Measurements from ENCODE around the gene ADCY10.
"Not testable (repeated sequence)": the region's sequence is repeated elsewhere in the genome, so short reads cannot be mapped to it uniquely, and the experiment has no call there.

The ADCY10 gene

DNA sequence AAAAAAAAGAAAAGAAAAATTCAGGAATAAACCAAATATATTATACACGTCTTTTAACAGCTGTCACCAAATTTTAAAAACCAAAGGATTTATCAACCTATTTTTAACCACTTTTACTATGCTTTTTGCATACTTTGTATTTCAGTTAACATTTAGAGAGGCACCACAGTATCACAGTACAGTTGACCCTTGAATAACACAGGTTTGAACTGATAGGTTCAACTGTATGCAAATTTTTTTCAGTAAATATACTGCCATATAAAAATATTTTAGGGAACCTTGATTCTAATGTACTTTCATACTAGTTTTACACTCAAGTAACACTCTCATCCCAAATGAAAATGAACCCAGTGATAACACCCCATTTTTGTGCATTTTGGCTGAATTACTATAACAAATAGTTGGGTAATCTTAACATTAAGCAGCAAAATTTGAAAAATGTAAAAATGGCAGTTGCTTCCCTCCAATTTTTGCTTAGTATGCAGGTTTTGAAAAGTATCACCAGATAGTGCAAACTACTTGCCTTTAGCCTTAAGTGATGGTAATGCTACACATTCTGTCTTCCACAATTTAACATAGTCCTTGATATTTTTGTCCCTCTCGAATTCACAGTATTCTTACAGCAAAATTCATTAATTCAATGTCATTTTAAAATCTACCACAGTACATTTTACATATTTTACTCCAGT is 10.8 kb upstream of the ADCY10 start:
- DNase-seq (ENCODE audit: low spot score) = no peak

- DNase-seq (ENCODE audit: low spot score) = no peak
Observed at GRCh38 chr1:167924102-167924501, 10.2 kb upstream of the ADCY10 start.

GRCh38 chr1:167923324-167924056 is 9.6 kb upstream of the ADCY10 start:
- DNase-seq (ENCODE audit: low spot score) = no peak

DNA sequence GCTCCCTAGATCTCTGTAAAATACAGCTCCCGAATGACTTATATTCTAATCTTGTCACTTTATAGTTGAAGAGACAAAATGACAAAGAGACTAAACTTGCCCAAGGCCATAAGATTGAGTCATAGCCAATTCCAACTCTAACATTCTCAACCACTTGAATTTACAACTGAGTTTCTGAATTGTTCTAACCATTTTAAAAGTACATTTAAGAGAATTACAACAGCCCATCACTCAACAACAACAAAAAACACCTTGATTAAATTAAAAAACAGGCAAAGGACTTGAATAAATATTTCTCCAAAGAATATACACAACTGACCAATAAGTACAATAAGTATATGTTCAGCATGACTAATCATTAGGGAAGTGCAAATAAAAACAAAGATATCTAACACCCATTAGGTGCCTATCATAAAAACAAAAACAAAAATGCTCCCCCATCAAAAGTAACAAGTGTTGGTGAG is 8.7 kb upstream of the ADCY10 start:
- DNase-seq (ENCODE audit: low spot score) = no peak

DNA sequence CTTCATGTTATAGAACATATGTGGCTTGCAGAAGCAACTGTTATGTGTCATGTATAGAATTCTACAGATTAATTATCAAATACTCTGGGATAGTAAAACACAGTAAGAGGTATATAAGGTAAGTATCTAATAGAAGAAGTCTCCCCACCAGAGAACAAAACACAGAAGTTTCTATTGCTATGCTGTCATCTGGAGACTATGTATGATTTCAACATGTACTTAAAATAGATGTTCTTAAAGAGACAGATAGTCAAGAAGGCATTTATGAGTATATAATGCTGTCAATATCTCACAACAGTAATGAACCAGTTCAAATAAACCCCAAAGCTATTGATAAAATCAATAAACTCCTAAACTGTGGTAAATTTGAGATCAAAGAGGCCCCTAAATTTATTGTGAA is 8.1 kb upstream of the ADCY10 start:
- no peak for DNase-seq (ENCODE audit: low spot score)

DNA sequence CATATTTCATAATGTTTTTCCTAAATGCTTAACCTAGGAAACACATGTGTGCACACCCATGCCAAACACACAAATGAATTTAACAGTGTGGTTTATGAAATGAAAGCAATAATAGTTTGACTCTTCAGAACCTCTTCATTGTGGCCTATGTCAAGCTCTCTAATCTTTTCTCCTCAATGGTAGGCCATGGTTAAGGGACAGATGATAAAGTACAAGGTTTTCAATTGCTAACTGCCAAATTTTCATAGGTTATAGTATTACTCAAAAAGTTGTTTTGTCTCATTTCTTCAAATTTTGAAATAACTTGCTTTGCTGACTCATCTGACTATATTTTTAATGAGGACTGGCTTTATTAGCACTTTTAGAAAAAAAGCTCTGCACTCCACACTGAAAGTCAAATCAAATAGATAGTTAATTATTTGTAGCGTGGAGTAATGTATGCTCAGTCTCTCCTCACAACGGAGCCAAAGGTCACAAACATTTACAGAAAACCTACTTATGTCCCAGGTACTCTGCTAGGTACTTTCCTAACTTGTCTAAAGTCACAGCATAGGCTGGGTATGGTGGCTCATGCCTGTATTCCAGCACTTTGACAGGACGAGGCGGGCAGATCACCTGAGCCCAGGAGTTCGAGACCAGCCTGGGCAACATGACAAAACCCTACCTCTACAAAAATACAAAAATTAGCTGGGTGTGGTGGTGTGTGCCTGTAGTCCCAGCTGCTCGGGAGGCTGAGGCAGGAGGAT is 3.0 kb upstream of the ADCY10 start:
- no peak for DNase-seq (ENCODE audit: low spot score)

DNA sequence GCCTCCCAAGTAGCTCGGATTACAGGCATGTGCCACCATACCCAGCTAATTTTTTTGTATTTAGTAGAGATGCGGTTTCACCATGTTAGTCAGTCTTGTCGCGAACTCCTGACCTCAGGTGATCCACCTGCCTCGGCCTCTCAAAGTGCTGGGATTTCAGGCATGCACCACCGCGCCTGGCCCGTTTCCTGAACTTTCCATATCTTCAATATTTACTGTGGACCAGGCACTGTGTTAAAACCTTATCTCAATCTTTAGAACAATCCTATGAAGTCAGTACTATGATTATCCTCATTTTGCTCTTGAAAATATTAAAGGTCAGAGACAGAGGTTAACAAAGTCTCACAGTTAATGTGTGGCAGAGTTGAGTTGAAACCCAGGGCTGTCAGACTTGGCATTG is 1.6 kb upstream of the ADCY10 start:
- DNase-seq (ENCODE audit: low spot score) = no peak

DNA sequence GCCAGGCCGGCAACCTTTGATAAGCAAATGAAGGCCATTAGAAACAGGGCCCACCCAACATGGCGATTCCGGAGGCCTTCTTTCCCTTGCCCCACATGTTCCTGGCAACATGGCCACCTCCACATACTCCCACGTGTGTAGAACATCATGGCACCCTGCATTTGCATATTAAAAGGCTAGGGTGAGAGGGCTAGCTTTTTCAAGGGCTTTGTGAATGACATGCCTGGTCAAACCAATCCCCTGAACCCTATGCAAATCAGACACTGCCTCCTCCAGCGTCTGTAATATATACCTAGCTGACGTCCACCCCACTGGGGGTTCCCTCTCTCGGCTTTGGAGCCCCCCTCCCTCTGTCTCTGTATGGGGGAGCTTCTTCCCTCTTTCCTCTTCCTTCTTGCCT is 1.6 kb downstream of the ADCY10 start:
- no peak for DNase-seq (ENCODE audit: low spot score)

GRCh38 chr1:167911413-167911812 is 2.5 kb downstream of the ADCY10 start:
- no peak for DNase-seq (ENCODE audit: low spot score)

DNA sequence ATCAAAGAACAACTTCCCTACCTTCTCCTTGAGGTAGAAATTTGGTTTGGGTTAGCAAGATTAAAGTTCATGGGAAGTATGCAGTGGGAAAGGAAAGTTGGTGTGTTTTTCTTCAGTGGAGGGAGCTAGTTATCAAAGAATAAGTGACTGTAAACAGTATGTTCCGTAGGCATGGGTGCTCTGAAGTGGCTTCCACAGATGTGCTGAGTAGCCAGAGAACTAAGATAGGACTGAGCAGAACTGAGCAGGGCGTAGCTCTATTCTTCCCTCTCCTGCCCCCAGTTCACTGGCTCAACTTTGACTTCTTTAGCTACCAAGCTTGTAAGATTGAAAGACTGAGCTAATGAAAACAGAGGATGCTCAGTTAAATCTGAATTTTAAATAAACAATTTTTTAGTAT is 3.4 kb downstream of the ADCY10 start:
- DNase-seq (ENCODE audit: low spot score) = no peak

DNA sequence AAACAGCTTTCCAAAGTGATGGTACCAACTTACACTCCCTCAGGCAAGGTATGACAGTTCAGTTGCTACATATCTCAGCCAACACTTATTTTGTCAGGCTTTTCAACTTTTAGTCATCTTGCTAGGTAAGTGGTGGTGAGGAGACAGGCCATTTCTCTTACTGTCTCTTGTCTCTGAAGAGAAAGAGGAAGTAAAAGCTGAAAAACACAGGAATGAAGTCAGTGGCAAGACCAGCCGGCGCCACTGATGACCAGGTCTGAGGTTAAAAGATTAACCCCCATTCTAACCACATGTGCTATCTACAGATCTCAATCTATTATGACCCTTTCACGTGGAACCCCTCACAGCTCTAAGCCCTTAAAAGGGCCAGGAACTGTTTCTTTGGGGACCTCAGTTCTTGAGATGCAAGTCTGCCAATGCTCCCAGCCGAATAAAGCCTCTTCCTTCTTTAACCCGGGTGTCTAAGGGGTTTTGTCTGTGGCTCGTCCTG is 4.2 kb downstream of the ADCY10 start:
- no peak for DNase-seq (ENCODE audit: low spot score)

DNA sequence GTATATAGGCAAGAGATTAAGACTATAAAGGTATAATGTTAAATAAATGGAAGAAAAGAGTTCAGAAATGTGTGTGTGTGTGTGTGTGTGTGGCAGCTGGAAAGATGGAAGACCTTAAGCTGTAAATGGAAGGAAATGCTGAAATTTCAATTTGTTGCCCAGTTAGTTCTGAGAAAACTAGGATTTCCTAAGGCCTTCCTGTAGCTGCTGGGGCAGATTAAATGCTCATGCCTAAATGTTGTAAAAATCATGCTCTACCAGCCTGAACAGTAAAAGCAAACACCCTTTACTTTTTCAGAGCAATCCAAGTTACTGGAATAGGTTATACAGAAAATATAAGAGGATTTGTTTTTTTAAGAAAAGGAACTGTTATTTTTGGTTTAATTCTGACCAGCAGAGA is 8.3 kb downstream of the ADCY10 start:
- no peak for DNase-seq (ENCODE audit: low spot score)

DNA sequence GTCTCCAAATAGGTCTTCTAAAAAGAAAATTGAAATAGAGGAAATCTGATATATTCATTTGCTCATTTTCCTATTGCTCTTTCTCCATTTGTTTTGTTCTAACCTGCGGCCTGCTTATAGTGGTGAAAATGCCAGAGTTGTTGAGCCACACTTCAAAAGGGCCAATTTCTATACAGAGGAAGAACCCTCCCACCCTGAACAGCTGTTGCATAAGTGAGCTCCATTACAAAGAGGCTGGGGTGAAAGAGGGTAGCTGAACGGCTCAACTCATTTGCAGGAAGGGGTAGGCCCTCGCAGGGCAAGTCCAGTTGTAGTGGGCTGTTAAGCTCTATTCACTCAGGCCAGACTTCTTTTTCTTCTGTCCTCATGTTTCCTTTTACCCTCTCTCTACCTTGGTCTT is 8.8 kb downstream of the ADCY10 start:
- DNase-seq (ENCODE audit: low spot score) = no peak

DNA sequence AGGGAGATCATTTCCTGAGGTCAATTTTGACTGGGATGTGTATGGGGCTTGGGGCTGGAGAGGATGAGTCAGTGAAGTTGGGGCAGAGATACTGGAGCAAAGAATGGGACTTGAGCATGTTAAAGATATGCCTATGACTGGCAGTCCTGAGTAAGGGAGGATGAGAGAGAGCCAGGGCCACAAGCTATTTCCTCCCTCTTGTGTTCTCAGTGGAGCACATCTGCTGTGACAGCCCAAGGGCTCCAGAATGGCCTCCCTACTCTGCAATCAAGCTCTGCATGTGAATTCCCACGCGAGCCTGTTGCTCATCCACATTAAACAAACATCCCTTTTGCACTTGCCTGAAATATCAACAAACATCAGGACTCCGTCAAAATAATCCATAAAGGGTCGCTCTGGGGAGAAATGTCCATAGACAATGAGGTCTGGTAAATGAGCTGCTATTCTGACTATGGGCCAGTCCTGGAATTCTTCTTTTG is 9.2 kb downstream of the ADCY10 start:
- no peak for DNase-seq (ENCODE audit: low spot score)

- DNase-seq (ENCODE audit: low spot score) = no peak
Observed at GRCh38 chr1:167900907-167901306, 13.0 kb downstream of the ADCY10 start.

- DNase-seq (ENCODE audit: low spot score) = no peak
Observed at GRCh38 chr1:167899253-167899681, 14.7 kb downstream of the ADCY10 start.

DNA sequence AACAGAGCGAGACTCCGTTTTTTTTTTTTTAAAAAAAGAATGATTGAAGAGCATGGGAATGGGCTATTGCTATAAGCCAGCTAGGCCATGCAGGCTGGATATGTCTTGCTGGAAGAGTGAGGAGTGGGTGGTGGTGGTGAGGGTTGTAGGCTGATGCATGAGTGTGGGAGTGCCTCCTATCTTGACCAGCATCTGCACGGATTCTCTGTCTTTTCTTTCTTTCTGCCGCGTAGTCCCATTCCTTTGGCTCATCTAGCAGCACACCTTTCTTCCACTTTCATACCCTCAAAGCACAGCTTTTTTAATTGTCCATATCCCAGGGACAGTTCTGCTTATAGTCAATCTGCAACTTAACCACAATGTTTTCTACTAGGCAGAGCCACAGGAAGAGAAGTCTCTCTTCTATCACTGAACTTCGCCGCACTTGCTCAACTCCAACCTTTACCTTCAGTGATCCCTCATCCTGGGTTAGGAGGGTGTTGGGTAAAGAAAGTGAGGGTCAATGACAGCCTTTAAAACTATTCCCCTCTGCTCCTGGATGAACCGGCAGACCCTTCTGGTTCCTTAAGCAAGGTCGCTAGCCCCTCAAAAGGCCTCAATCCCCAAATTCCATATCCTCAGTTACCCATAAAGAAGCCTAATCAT is 15.2 kb downstream of the ADCY10 start:
- no peak for DNase-seq (ENCODE audit: low spot score)

GRCh38 chr1:167893798-167894197 is 20.1 kb downstream of the ADCY10 start:
- DNase-seq (ENCODE audit: low spot score) = no peak

- DNase-seq (ENCODE audit: low spot score) = no peak
Observed at GRCh38 chr1:167890400-167890799, 23.5 kb downstream of the ADCY10 start.

- not testable (repeated sequence) for DNase-seq (ENCODE audit: low spot score)
Observed at GRCh38 chr1:167887187-167887586, 26.7 kb downstream of the ADCY10 start.

GRCh38 chr1:167882376-167882775 is 31.6 kb downstream of the ADCY10 start:
- DNase-seq (ENCODE audit: low spot score) = no peak

DNA sequence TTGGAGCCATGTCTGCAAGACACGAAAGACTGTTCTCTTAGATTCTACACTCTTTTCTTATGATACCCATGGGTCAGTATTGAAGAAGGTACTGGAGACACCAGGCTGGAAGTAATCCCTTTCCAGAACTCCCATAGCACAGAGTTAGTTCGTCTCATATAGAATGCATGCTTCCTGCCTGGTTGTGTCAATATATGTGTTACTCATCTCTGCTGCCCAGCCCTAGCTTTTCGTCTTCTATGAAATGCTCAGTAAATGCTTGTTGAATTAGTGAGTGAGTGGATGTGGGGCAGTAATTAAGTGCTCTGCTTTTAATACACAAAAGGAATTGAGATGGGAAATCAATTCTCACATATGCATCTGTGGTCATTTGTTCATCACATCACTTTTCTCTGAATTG is 32.1 kb downstream of the ADCY10 start:
- DNase-seq (ENCODE audit: low spot score) = no peak

Data from ecto neural progenitor cell (in vitro differentiated cells).